Bone marrow (tissue), 2 donors: Measurements from ENCODE around the gene TRIO.
A peak's percentile ranks its signal among the peaks of the same experiment; 100 is the strongest.

Experiments
- DNase-seq, 2 donors: peaks; one replicate each; lab custom pipeline; 2025; lab: John Stamatoyannopoulos, UW

The TRIO gene

GRCh38 chr5:14168144-14168792 is 25.1 kb downstream of the TRIO start:
- no peak for DNase-seq

GRCh38 chr5:14168793-14169262 is 25.7 kb downstream of the TRIO start:
- DNase-seq, result no peak

- DNase-seq, result no peak
Observed at GRCh38 chr5:14171046-14171445, 27.9 kb downstream of the TRIO start.

- no peak for DNase-seq
Observed at GRCh38 chr5:14171621-14172020, 28.5 kb downstream of the TRIO start.

GRCh38 chr5:14172149-14172795 is 29.1 kb downstream of the TRIO start:
- no peak for DNase-seq

- DNase-seq, result no peak
Observed at GRCh38 chr5:14173377-14174229, 30.5 kb downstream of the TRIO start.

- peak in 1 of 2 donors; percentile 45 for DNase-seq
Observed at GRCh38 chr5:14174230-14174636, 31.1 kb downstream of the TRIO start.

GRCh38 chr5:14175381-14175780 is 32.2 kb downstream of the TRIO start:
- no peak for DNase-seq

GRCh38 chr5:14176888-14177287 is 33.7 kb downstream of the TRIO start:
- DNase-seq, result no peak

- no peak for DNase-seq
Observed at GRCh38 chr5:14177634-14178033, 34.5 kb downstream of the TRIO start.

- no peak for DNase-seq
Observed at GRCh38 chr5:14178091-14178490, 34.9 kb downstream of the TRIO start.

GRCh38 chr5:14178671-14179211 is 35.6 kb downstream of the TRIO start:
- DNase-seq, result no peak

GRCh38 chr5:14179446-14179845 is 36.3 kb downstream of the TRIO start:
- DNase-seq, result no peak

- no peak for DNase-seq
Observed at GRCh38 chr5:14180437-14180836, 37.3 kb downstream of the TRIO start.

- peak in 1 of 2 donors; percentile 13 for DNase-seq
Observed at GRCh38 chr5:14181299-14181968, 38.3 kb downstream of the TRIO start.

GRCh38 chr5:14182761-14183160 is 39.6 kb downstream of the TRIO start:
- no peak for DNase-seq

GRCh38 chr5:14183187-14183939 is 40.2 kb downstream of the TRIO start:
- DNase-seq, result no peak

GRCh38 chr5:14184082-14184481 is 40.9 kb downstream of the TRIO start:
- DNase-seq, result no peak

GRCh38 chr5:14184725-14185124 is 41.6 kb downstream of the TRIO start:
- no peak for DNase-seq

- no peak for DNase-seq
Observed at GRCh38 chr5:14185326-14186058, 42.4 kb downstream of the TRIO start.
